AG09319 (cell line): ENCODE data around the gene MSI2.

Experiments used
- DNase-seq: peaks from one replicate; pipeline ENCODE4 v3.0.0-alpha.2; 2010; ENCODE audit warnings: low read depth; ENCODE audit errors: extremely low read depth
- CTCF ChIP-seq: IDR thresholded peaks from 2 replicates; pipeline ENCODE4 v1.5.1; 2011; ENCODE audit warnings: low read depth, mild to moderate bottlenecking, inconsistent platforms, low read length, moderate library complexity

Gene MSI2

GRCh38 chr17:57570724-57571344, 314.5 kb downstream of the MSI2 start:
- TF ChIP-seq CTCF, result no peak
- DNase-seq, result no peak

- no peak for TF ChIP-seq CTCF
Measured at GRCh38 chr17:57572062-57572461, 315.7 kb downstream of the MSI2 start.

GRCh38 chr17:57572600-57572999, 316.3 kb downstream of the MSI2 start:
- no peak for DNase-seq
- no peak for TF ChIP-seq CTCF

More at GRCh38 chr17:57572062-57572461, 315.7 kb downstream of the MSI2 start:
- DNase-seq, result no peak

- no peak for TF ChIP-seq CTCF
- DNase-seq, result no peak
Measured at GRCh38 chr17:57574040-57574513, 317.8 kb downstream of the MSI2 start.

- TF ChIP-seq CTCF, result no peak
- DNase-seq, result no peak
Measured at GRCh38 chr17:57576744-57577143, 320.4 kb downstream of the MSI2 start.

GRCh38 chr17:57577751-57578607, 321.7 kb downstream of the MSI2 start:
- no peak for TF ChIP-seq CTCF
- DNase-seq, result peak; percentile 32

GRCh38 chr17:57578608-57579225, 322.4 kb downstream of the MSI2 start:
- no peak for TF ChIP-seq CTCF
- DNase-seq, result no peak
